Mesendoderm (in vitro differentiated cells): ENCODE measurements around the gene NT5C1B.

Source experiments
- DNase-seq: peaks from one replicate; pipeline ENCODE4 v3.0.0; 2013
- H2AK5ac ChIP-seq: 2 replicates; pipeline ENCODE4 v1.6.1; 2013; ENCODE audit warnings: low read length, inconsistent platforms
- H2BK120ac ChIP-seq: 2 replicates; pipeline ENCODE4 v1.6.1; 2013; ENCODE audit warnings: low read depth, mild to moderate bottlenecking, low read length, moderate library complexity, mixed read lengths
- H2BK15ac ChIP-seq: replicated peaks from 2 replicates; pipeline ENCODE4 v1.6.1; 2013; ENCODE audit warnings: low read depth, mild to moderate bottlenecking, moderate library complexity
- H2BK5ac ChIP-seq: 2 replicates; pipeline ENCODE4 v1.6.1; 2013; ENCODE audit warnings: low read length, inconsistent platforms
- H3K18ac ChIP-seq: 2 replicates; pipeline ENCODE4 v1.6.1; 2013; ENCODE audit warnings: mild to moderate bottlenecking, low read length, mixed read lengths
- H3K23ac ChIP-seq: one replicate; pipeline ENCODE4 v1.6.1; 2013; ENCODE audit warnings: low read length
- H3K27ac ChIP-seq: 2 replicates; pipeline ENCODE4 v1.5.1; 2013; ENCODE audit warnings: low read depth, mild to moderate bottlenecking, inconsistent platforms, low read length, moderate library complexity
- H3K27me3 ChIP-seq: 2 replicates; pipeline ENCODE4 v1.6.1; 2013; ENCODE audit warnings: low read length, control low read depth, mild to moderate bottlenecking, inconsistent platforms; ENCODE audit not compliant: insufficient read depth, poor library complexity
- H3K36me3 ChIP-seq: 2 replicates; pipeline ENCODE4 v1.6.1; 2013; ENCODE audit warnings: low read length, inconsistent platforms; ENCODE audit not compliant: control insufficient read depth, insufficient read depth
- H3K4ac ChIP-seq: one replicate; pipeline ENCODE4 v1.6.1; 2013; ENCODE audit warnings: low read depth, mild to moderate bottlenecking, low read length, moderate library complexity
- H3K4me1 ChIP-seq: 2 replicates; pipeline ENCODE4 v1.6.1; 2013; ENCODE audit warnings: low read depth, low read length, inconsistent platforms; ENCODE audit not compliant: control insufficient read depth
- H3K4me2 ChIP-seq: 2 replicates; pipeline ENCODE4 v1.6.1; 2013; ENCODE audit warnings: low read length
- H3K4me3 ChIP-seq: 2 replicates; pipeline ENCODE4 v1.5.1; 2013; ENCODE audit warnings: mild to moderate bottlenecking, low read length
- H3K56ac ChIP-seq: one replicate; pipeline ENCODE4 v1.6.1; 2013; ENCODE audit warnings: low read length
- H3K79me1 ChIP-seq: 2 replicates; pipeline ENCODE4 v1.6.1; 2013; ENCODE audit warnings: low read length, inconsistent platforms
- H3K79me2 ChIP-seq: 2 replicates; pipeline ENCODE4 v1.6.1; 2013; ENCODE audit warnings: mild to moderate bottlenecking, low read length; ENCODE audit not compliant: control insufficient read depth, insufficient read depth
- H3K9ac ChIP-seq: 2 replicates; pipeline ENCODE4 v1.6.1; 2013; ENCODE audit warnings: low read length, inconsistent platforms
- H4K5ac ChIP-seq: one replicate; pipeline ENCODE4 v1.6.1; 2013; ENCODE audit warnings: low read length
- H4K8ac ChIP-seq: one replicate; pipeline ENCODE4 v1.6.1; 2013; ENCODE audit warnings: low read depth, mild to moderate bottlenecking, control low read depth, low read length, moderate library complexity
- WGBS: extraction: QIAGEN DNeasy Blood & Tissue Kit; methylation state at CpG from one replicate; pipeline ENCODE4 v1.1.7; 2013; ENCODE audit warnings: low lambda C conversion rate, missing lambda C conversion rate; ENCODE audit not compliant: insufficient coverage; ENCODE audit errors: extremely low coverage; 5-methylcytosine and 5-hydroxymethylcytosine counted together

The NT5C1B gene

DNA sequence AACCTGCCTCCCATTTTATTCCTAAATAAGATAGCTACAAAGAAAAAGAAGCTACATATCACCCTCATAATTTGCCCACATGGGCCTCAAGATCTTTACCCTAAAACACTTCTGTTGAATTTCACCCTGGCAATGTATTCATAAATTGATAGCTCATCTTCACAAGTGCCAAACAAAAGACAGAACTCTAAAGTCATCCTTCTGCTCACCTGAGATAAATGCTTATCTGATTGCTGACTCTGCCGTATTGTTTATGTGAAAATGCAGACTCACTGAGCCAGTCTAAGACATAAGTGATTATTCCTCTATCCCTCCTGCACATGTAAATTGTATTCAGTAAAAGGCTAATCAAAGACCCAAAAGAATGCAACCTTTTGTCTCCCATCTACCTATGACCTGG, 30.9 kb downstream of the NT5C1B start:
- no peak overlapping the region for H4K5ac ChIP-seq
- no peak overlapping the region for H3K4me2 ChIP-seq
- H3K56ac ChIP-seq = no peak overlapping the region
- H3K79me1 ChIP-seq = peaks cover 4% of the 10 kb centered on the region
- H2AK5ac ChIP-seq = no peak overlapping the region
- no peak overlapping the region for H2BK15ac ChIP-seq
- no peak overlapping the region for H3K18ac ChIP-seq
- no peak overlapping the region for H2BK5ac ChIP-seq
- H3K4me3 ChIP-seq = no peak overlapping the region
- no peak overlapping the region for H3K23ac ChIP-seq
- H2BK120ac ChIP-seq = no peak overlapping the region
- WGBS = no CpG with 5 or more reads among the region's 1 CpG
- H3K27ac ChIP-seq = no peak overlapping the region
- H3K79me2 ChIP-seq = peaks cover 14% of the 10 kb centered on the region
- peaks cover 3% of the 10 kb centered on the region for H3K36me3 ChIP-seq
- no peak overlapping the region for H4K8ac ChIP-seq
- no peak overlapping the region for H3K9ac ChIP-seq
- H3K4ac ChIP-seq = no peak overlapping the region
- DNase-seq = no peak
- no peaks in the 10 kb centered on the region for H3K27me3 ChIP-seq
- no peaks in the 10 kb centered on the region for H3K4me1 ChIP-seq

DNA sequence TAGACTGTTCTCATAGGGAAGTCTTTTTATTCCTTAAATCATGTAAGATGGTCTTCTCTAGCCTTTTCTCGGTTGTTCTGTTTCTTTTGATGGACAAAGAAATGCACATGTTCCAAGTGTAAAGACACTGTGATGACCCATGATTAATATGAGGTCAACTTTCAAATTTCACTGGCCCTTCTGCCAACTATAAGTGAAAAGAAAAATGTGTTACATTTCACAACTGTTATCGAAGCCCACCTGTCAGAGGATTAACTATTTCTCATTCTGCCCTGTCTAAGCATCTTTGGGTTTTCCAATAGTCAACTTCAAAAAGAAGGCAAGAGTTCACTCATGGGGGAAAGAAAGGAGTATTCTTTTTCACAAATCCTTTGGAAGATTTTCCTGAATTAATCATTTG, 32.2 kb downstream of the NT5C1B start:
- no peak overlapping the region for H3K23ac ChIP-seq
- no peak overlapping the region for H2AK5ac ChIP-seq
- peaks cover 3% of the 10 kb centered on the region for H3K36me3 ChIP-seq
- no peak overlapping the region for H3K27ac ChIP-seq
- no peak overlapping the region for H2BK15ac ChIP-seq
- H3K27me3 ChIP-seq = no peaks in the 10 kb centered on the region
- H2BK120ac ChIP-seq = no peak overlapping the region
- no peaks in the 10 kb centered on the region for H3K4me1 ChIP-seq
- H3K4me2 ChIP-seq = no peak overlapping the region
- no peak overlapping the region for H4K5ac ChIP-seq
- no peak overlapping the region for H4K8ac ChIP-seq
- H3K79me1 ChIP-seq = peaks cover 4% of the 10 kb centered on the region
- no peak overlapping the region for H2BK5ac ChIP-seq
- no peak overlapping the region for H3K9ac ChIP-seq
- WGBS = no CpG with 5 or more reads among the region's 2 CpGs
- H3K18ac ChIP-seq = no peak overlapping the region
- H3K4me3 ChIP-seq = no peak overlapping the region
- DNase-seq = no peak
- no peak overlapping the region for H3K4ac ChIP-seq
- H3K56ac ChIP-seq = no peak overlapping the region
- peaks cover 14% of the 10 kb centered on the region for H3K79me2 ChIP-seq

DNA sequence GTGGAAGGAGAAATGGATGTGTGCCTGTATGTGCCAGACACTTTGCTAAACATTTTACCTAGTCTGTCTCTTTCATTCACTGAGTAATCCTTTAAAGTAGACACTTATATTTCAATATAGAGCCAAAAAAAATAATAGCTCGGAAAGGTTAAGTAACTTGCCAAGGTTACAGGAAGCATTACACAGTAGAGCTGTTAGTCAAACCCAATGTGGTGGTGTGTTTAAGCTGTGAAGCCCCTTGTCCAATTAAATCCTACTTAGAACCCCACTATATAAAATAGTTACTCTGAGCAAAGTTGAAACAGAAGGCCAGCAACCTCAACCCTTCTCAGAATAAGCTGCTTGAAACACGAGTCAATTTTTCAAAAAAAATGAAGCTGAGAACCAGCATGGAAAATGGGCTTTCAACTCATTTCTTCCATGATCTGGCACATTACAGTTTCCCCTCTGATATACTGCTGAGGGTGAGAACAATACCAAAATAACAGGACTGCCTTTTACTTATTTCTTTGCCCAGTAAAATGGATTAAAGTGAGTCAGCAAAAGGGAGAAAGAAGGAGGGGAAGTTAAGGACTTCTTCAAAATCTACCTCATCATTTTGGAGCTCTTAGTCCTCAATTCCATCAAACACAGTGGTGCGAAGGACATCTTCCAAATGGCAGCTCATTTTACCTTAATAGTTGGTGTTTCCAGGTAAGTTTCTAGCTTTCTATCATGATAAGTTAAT, 36.9 kb downstream of the NT5C1B start:
- WGBS = no CpG with 5 or more reads among the region's 3 CpGs
- DNase-seq = no peak
- Histone ChIP-seq H3K23ac (no peak overlapping the region), H3K9ac (no peak overlapping the region), H2BK5ac (no peak overlapping the region), H2AK5ac (no peak overlapping the region), H3K4me2 (no peak overlapping the region), H3K79me2 (no peaks in the 10 kb centered on the region), H4K5ac (no peak overlapping the region), H3K4ac (no peak overlapping the region), H3K56ac (no peak overlapping the region), H3K27ac (no peak overlapping the region), H2BK15ac (no peak overlapping the region), H3K18ac (no peak overlapping the region), H3K79me1 (no peaks in the 10 kb centered on the region), H3K4me1 (no peaks in the 10 kb centered on the region), H4K8ac (no peak overlapping the region), H2BK120ac (no peak overlapping the region), H3K27me3 (no peaks in the 10 kb centered on the region), H3K4me3 (no peak overlapping the region), H3K36me3 (peaks cover 3% of the 10 kb centered on the region)

DNA sequence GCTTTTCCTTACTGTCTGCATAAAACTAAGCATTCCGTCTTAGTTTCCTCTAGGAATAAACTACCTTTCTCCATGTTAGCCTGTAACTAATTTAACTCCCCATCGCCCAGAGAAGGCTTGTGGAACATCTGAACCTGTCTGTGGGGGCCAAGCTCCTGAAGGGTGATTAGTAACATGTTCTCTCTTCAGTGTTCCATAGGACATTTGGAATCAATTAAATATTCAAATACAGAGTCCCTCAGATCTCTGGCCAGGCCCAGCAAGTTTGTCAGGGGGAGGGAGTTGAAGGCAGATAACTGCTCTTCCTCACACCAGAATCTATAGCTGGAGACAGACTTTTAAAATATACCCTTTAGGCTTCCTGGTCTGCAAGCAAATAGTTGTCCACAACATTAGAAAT, 37.7 kb downstream of the NT5C1B start:
- Histone ChIP-seq H3K36me3 (peaks cover 3% of the 10 kb centered on the region), H3K18ac (no peak overlapping the region), H3K23ac (no peak overlapping the region), H2AK5ac (no peak overlapping the region), H4K5ac (no peak overlapping the region), H2BK120ac (no peak overlapping the region), H3K4me2 (no peak overlapping the region), H3K27ac (no peak overlapping the region), H3K79me1 (no peaks in the 10 kb centered on the region), H2BK15ac (no peak overlapping the region), H3K4me1 (peaks cover under 1% of the 10 kb centered on the region), H2BK5ac (no peak overlapping the region), H3K9ac (no peak overlapping the region), H3K4ac (no peak overlapping the region), H3K4me3 (no peak overlapping the region), H4K8ac (no peak overlapping the region), H3K56ac (no peak overlapping the region), H3K27me3 (no peaks in the 10 kb centered on the region), H3K79me2 (no peaks in the 10 kb centered on the region)
- WGBS = no CpG with 5 or more reads among the region's 2 CpGs
- no peak for DNase-seq

DNA sequence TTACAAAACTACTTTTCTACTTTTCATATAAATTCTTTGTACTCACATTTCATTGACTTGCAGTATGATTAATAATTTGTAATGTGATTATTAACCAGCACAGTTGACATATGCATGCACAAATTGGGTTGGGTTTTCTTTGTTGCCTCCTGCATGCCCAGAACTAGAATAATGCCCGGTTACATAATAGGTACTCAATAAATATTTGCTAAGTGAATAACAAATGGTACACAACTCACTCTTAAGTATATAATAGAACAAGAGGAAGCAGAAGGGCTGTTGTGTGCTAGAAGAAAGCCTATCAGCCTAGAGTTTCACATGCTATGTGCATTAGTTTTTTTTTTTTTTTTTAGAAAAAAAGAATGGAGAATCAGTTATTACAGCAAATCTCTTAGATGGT, 38.2 kb downstream of the NT5C1B start:
- Histone ChIP-seq H3K23ac (no peak overlapping the region), H2BK15ac (no peak overlapping the region), H3K36me3 (peaks cover 3% of the 10 kb centered on the region), H2BK5ac (no peak overlapping the region), H3K56ac (no peak overlapping the region), H2AK5ac (no peak overlapping the region), H2BK120ac (no peak overlapping the region), H3K18ac (no peak overlapping the region), H3K27ac (no peak overlapping the region), H4K8ac (no peak overlapping the region), H3K4me1 (peaks cover 3% of the 10 kb centered on the region), H3K4me2 (no peak overlapping the region), H3K79me1 (no peaks in the 10 kb centered on the region), H3K9ac (no peak overlapping the region), H4K5ac (no peak overlapping the region), H3K4me3 (no peak overlapping the region), H3K27me3 (no peaks in the 10 kb centered on the region), H3K4ac (no peak overlapping the region), H3K79me2 (no peaks in the 10 kb centered on the region)
- WGBS = no CpG with 5 or more reads among the region's 1 CpG
- DNase-seq = no peak

DNA sequence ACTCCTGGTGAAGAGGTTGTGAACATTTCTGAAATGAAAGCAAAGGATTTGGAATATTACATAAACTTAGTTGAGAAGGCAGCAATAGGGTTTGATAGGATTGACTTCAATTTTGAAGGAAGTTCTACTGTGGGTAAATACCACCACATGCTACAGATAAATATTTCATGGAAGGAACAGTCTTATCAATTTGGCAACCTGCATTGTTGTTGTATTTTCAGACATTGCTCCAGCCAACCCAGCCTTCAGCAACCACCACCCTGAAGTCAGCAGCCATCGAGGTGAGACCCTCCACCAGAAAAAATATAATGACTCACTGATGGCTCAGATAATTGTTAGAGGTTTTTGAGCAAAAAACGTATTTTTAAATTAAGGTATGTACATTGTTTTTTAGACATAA, 38.9 kb downstream of the NT5C1B start:
- no CpG with 5 or more reads among the region's 2 CpGs for WGBS
- Histone ChIP-seq H3K9ac (no peak overlapping the region), H3K36me3 (peaks cover 3% of the 10 kb centered on the region), H3K18ac (no peak overlapping the region), H2BK120ac (no peak overlapping the region), H3K4me1 (peaks cover 3% of the 10 kb centered on the region), H3K4ac (no peak overlapping the region), H3K27me3 (no peaks in the 10 kb centered on the region), H3K56ac (no peak overlapping the region), H2AK5ac (no peak overlapping the region), H3K23ac (no peak overlapping the region), H4K8ac (no peak overlapping the region), H3K27ac (no peak overlapping the region), H3K4me3 (no peak overlapping the region), H3K4me2 (no peak overlapping the region), H3K79me1 (no peaks in the 10 kb centered on the region), H2BK5ac (no peak overlapping the region), H3K79me2 (no peaks in the 10 kb centered on the region), H4K5ac (no peak overlapping the region), H2BK15ac (no peak overlapping the region)
- DNase-seq = no peak
